ENCODE data around the gene NTMT1.

The NTMT1 gene

DNA sequence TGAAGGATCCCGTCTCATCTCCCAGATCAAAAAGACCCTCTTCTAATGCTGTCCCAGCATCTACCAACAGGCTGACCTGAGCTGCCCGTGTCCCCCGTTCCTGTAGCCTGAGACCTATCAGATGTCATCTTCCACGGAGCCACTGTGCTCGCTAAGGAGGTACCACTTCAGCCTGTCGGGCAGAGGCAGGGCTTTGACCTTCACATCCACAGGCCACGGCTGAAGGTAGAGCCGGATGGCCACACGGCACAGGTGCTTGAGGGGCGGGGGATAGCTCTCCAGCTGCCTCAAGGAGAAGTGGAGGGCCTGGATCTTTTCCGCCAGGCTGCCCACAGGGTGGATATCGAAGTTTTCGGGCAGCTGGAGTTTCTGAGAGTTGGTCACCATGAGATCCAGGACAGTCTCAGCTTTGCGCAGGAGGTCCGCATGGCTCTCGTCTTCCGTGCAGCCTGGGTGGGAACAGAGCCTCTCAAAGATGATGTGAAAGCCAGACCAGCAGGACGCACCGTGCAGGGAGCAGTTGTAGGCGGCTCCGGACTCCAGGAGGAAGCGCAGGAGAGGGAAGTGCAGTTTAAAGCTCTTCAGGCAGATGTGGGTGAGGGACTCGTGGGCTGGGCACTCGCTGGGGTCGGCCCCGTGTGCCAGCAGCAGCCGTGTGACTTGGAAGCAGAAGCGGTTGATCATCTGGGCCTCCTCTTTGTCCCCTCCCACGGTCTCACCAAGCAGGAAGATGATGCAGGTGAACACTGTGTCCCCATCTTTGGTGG, 11.9 kb downstream of the NTMT1 start:
- peak; percentile 38 to 59 (median 43) for DNase-seq

DNA sequence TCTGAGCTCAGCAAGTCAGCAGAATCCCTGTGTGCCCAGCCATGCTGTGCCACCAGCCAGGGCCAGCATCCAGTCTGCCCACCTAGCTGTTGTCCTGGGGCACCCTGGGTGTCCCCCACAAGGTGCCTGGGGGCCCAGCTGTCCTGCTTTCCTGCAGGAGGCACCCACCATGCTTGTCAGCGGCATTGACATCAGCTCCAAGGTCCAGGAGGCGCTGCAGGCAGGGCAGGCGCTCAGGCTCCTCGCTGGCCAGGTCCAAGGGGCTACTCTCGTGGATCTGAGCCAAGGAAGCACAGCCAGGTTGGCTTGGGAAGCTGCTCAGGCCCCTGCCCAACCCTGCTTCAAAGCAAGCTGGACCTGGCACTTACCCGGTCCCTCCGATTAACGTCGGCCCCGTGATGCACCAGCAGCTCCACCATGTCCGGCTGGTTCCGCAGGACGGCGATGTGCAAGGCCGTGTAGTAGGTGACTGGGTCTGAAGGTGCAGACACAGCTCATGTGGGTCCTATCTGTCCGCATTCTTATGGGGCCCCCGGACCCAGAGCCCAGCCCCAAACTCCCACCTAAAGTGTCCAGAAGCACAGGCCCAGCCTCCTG, 13.2 kb downstream of the NTMT1 start:
- no peak for DNase-seq

DNA sequence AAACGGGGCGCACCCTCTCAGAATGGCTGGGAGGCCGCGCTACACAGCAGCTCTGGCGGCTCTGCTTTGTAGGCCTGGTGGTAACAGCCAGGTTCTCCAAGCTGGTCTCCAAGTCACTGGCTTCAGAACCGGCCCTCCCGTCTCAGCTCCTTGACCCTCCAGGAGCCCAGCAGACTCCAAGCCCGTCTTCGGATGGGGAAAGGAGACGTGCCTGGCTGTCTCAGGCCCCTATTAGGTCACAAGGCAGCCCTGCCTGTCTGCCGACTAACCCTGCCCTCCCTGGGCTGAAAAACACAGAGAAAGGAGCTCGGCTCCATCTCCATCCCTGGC, 13.8 kb downstream of the NTMT1 start:
- no peak for DNase-seq

DNA sequence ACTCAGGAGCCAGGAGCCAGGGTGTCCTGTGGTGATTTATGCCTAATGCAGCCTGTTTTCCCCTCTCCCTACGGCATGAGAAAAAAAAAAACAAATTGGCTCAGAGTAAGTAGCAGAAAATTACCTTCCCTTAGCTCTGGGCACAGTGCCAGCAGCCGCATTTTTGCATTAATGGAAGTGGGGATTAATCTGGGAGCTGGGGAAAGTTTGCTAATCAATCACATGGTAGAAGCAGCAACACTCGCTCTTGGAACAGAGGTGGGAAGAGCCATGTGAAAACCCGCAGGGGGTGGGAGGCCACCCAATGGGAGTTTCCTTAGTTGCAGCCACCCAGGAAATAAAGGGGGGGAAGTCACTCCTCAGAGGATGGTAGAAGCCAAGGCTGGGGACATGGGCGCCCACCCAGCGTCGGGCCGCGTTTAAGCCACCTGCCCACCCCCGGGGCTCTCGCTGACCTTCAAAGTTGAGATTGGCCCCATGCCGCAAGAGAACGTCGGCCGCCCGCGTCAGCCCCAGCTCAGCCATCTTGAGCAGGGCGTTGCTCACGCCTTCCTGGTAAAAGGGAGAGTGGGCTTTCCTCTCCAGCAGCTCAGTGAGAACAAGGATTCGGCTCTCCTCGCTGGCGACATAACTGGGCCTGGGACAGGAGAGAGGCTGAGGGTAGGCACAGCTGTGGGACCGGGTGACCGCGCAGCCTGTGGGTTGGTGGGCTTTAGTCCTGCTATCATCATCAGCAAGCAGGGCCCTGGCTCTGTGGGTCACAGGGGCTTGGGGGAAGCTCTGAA, 14.3 kb downstream of the NTMT1 start:
- DNase-seq = peak; percentile 52 to 81 (median 68)

DNA sequence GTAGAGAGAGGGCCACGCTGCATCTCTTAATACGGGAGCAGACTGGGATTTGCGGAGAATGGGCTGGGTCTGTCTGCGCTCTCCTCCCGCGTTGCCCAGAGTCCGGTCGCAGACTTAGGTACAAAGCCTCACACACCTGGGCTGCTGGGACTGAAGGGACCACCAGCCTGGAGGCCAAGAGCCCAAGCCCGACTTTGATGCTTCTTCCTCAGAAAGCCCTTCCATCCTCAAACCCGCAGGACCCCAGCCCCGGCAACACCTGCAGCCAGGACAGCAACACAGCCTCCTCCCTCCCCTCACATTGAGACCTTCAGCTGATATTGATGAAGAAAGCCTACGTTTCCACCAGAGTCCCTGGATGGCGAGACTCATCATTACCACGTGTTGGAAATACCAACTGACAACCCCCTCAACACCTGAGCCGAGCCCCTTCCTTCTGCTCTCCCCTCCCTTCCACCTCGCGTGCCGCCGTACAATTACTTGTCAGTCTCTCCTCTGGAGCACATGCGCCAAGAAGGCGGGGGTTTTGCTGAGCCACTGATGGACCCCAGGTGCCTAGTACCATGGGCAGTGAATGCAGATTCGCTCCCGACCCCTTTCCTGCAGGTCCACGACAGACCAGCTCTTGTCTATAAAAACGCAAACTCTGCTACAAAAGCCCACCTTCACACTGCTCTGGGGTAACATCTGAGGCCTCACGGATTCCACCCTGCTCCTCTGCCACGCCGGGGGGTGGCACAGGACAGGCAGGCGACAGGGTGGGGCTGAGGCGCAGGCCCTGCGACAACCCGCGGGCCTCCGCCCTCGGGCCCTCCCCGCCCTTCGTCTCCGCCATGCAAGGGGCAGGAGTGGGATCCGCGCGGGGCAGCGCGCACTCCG, 15.1 kb downstream of the NTMT1 start:
- no peak for DNase-seq

DNA sequence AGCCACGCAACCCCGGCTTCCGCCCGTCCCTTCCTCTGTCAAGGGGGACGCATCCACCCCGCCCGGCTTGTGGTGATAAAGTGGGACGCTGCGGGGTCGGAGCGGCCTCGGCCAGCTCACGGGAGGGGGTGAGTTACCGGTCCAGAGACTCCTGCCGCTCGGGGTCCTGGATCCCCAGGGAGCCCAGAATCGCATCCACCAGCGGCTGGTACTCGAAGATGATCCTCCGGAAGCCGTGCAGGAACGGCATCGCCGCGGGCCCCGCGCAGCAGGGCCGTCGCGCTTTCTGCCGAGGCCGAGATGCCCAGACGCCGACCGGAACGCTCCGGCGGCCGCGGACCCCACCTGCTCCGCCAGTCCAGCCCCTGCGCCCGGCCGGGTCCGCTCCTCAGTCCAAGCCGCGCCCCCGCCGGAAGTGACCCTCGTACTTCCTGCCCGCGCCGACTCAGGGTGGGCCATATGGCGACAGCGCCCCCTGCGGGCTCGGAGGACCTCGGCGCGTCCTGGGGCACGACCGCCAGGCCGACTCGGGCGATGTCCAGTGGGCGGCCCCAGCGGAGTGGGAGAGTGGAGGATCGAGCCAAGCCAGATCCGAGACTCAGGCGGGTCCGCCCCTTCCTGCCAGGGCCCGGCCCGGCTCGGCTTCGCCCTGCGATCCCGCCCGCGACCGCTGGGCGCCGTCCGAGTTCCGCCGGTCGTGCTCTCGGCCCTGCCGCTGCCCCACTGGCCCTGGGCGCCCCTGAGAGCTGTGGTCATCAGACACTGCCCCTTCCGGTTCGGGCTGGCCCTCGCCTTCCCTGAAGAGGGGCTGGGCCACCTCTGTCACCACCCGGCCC, 16.0 kb downstream of the NTMT1 start, which contains the start of gene ASB6:
Gene ASB6, minus strand, starts transcription at position 402 of the 836 bp plus-strand sequence. Its CDS starts 152 bp downstream, at position 250.
- peak; percentile 99 for DNase-seq

DNA sequence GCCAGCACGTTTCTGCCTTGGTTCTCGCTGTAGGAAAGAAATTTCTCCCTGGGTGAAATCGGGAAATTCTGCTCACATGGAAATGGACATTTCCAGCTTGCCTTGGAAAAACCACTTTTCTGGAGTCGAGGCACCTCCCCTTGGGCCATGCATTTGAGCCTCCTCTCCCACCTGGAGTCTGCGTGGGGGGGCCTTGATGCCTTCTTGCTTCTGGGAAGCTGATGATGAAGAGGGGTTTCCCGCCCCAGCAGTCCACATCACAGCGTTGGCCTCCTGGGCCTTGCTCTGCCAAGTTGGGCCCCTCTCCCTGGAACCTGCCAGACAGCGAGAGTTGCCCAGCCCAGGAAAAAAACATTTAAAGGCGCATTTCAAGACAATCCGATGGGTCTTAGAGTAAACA, 17.7 kb downstream of the NTMT1 start:
- peak in 1 of 3 donors; percentile 22 for DNase-seq

DNA sequence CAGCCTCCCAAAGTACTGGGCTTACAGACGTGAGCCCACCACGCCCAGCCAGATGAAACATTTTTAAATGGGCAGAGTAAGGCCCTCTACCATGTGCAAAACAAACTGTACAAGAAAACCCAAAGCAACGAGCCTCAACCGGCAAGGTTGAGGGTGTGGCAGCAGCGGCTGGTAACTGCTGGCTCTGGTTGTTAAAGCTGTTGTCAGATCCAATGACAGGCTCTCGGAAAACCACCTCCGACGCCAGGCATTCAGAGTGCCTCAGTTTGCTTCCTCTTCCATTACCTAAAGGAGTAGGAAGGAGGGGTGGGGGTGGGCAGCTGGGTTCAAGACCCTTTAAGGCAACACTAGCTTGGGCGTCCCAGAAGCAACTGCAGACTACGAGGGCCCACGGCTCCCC, 18.4 kb downstream of the NTMT1 start:
- DNase-seq = peak in 1 of 3 donors; percentile 15

DNA sequence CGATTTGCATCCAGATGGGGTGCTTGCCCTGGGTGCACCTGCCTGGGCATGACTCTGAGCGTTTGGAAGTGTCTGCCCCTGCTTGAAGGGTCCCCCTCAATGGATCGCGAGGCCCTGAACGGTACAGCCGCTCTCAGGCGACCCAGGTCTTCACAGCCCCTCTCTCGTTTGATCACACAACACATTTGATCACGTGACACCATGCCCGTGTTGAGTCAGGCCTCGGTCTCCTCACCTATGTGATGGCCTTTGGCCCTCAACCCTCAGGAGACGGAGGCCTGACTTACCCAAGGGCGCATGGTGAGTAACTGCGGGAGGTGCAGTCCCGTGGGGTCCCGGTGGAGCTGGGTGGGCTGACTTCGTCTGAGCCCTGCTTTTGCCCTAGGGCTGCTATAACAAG, 18.9 kb downstream of the NTMT1 start:
- no peak for DNase-seq

DNA sequence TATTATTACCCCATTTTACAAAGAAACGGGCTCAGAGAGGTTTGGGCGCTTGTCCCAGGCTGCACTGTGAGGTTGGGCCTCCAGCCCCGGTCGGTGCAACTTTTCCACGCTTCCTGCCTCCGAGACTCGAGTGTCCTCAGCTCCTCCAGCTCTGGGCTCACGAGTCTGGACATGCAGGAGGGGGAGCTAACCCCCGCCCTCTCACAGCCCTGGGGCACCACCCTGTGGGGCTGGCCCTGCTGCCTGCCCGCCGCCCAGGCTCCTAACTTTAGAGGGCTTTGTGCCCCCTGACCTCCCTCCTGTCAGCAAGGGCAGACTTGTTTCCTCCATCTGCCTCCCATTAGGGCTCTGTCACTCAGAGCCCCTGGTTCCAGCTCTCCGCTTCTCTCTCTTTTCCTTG, 20.3 kb downstream of the NTMT1 start:
- DNase-seq = no peak

DNA sequence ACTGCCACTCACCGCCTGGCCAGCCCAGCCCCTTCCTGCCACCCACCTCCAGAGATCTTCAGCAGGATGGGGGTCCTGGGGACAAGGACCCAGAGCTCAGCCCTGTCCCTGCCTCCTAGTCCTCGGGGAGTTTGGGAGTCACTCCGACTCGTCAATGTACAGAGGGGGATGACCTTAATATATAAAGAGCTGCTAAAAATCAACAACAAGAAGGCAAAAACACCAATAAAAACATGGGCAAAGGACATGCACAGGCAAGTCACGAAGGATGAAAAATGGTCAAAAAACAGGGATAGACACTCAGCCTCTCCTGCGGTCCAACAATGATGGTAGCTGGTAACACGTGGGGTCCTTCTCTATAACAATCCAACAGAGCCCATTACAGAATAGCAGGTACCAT, 20.7 kb downstream of the NTMT1 start:
- DNase-seq = no peak

DNA sequence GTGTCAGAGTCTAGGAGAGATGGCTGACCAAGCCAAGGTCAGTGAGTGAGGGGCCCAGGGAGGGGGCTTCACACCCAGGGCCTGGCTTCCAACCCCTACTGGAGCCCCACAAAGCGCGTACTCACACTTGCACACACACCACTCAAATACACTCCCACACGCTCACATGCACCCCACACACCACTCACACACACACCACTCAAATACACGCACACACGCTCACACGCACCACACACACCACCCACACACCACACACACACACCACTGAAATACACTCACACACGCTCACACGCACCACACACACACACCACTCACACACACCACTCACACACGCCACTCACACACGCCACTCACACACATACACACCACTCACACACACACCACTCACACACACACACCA, 21.7 kb downstream of the NTMT1 start:
- DNase-seq = no peak

DNA sequence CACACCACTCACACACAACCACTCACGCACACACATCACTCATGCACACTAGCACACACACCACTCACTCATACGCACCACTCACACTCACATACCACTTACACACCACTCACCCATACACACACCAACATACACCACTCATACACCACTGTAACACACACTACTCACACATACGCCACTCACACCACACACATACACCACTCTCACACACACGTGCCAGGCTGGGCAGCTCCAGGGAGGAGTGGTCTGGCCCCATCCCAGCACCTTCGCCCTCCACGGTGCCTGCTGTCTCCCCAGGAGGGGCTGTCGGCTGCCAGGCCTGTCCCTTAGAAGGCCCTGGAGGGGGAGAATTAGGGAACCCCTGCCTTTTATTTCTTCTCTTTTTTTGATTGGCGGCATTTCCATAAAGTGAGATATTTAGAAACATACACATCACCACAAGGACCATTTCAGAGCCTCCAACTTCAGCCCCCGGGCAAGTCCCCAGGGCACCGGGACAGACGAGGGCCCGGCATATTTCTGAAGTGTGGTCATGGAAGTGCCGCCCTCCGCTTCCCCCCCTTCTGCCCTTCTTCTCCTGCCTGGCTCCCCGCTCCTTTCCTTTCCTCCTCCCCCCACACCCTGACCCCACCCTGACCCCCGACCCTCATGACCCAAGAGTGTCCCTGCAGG, 22.3 kb downstream of the NTMT1 start:
- no peak for DNase-seq

DNA sequence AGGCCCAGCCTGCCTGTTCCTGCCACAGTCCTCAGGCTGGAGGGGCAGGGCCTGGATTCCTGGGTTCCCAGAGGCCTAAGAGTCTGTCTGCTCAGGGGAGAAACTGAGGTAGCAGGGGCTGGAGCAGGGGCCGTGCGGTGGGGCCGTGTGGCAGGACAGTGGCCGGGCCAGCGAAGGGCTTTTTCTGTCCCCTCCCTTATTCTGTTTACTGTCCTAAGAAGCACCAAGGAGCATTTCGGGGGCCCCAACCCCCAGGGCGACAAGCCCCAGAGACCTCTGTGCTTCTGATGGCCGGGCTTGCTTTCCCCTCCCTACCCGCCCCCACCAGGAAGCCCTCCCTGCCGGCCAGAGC, 22.8 kb downstream of the NTMT1 start:
- DNase-seq = no peak

DNA sequence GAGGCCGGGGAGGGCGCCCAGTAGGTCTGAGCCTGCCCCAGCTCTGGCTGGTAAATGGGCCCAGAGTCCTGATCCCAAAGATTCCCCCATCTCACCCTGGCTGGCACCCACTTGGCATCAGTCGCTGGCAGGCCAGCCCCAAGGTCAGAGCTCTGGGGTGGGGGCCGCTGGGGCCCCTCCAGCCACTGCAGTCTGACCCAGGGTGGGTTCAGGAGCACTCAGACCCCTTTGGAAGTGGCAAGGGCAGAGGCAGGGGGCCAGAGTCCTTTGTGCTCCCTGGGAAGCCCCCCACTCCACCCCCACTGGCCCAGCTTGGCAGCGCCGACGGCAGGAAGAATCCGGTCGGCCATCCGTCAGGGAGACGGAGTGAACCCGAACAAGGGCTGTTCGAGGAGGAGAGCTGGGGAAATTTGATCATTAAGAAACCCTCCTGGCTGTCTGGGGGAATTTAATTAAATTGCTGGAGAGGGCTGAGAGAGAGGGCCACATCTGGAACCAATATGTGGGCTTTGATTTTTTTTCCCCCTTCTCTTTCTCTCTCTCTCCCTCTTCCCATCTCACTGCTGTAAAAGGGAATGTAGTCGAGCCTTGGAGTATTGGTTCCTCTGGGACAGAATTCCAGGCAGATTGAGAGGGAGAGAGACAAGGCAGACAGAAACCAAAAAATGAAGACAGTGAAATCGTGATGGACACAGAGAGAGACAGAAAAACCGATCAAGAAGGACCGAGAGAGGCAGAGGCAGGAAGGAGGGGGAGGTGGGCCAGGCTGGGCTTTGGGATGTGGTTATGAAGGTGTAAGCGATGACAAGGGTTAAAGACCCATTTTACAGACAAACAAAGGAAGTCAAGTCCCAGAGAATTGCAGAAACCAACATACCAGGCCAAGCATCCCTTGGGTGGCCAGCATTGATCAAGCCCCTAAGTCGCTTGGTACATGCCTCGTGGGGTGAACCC, 24.0 kb downstream of the NTMT1 start:
- DNase-seq = no peak

DNA sequence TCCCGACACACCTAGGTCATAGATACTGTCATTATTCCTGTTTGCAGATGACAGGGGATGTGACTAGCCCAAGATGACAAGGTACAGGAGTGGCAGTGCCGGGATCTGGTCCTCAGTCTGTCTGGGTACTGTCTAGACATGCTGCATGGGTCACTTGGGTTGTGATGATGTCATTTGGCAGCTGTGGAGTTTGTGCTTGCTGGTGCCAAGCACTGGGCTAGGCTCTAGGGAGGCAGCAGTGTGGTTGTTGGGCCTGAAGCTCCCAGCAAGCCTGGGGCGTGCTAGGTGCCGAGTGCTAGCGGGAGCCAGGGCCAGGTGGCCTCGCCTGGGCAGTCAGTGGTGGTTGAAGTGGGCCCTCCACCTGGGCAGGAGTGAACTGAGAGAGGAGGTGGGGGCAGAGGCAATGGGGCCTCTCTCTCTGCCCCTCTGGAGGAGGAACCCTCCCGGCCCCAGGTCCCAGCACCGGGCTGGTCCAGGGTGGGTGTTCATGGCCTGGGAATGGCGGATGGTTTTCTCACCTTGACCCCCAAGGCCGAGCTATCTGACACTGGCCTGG, 24.8 kb downstream of the NTMT1 start:
- no peak for DNase-seq

DNA sequence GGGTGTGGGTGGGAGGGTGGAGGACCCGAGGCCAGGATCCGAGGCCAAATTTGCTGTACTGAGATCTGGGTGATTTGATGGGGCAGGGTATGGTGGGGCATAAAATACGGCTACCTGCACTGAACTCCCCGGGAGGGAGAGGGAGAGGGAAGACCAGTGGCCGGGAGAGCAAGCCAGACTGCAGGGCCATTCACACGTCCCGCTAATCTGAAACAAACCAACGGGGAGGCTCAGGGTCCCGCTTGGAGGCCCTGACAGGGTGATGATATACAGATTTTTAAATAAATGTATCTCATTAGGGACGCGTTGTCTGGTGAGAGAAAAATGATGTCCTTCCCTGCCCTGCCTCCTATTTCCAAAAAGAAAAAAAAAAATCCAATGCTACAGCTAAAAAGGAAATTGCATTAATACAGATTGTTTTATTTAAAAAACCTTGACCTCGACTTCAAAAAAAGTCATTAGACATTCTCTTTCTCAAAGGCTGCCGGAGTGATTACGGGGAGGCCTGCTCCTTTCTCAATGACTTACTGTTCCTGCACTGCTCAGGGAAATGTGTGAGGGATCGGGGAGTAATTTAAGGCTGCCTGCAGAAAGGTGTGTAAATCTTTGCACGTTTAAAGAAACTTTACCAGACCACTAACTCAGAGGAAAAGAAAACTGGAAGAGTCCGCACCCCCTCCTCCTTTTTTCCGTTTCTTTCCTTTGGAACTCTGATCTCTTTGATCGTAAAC, 28.0 kb downstream of the NTMT1 start:
- DNase-seq = no peak

DNA sequence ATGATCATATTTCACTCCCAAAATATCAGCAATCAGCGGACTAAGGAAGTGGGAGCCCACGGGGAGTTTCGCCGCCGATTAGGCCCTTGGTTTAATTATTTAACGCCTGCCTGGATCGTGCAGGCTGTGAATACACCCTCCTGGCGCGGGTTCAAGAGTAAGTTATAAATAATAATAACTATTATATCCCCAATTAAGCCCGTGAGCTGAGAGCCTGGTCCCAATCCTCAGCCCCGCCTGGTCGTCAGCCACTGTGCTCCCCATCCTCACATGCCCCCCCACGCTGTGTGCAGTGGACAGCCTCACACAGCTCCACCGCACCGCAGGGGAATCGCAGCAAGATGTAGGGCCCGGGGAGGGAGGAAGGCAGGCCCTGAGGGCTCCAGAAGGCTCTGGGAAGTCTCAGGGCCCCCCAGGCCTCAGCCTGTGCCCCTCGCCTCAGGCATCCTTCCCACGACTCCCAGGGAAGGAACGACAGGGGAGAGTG, 28.6 kb downstream of the NTMT1 start:
- no peak for DNase-seq

DNA sequence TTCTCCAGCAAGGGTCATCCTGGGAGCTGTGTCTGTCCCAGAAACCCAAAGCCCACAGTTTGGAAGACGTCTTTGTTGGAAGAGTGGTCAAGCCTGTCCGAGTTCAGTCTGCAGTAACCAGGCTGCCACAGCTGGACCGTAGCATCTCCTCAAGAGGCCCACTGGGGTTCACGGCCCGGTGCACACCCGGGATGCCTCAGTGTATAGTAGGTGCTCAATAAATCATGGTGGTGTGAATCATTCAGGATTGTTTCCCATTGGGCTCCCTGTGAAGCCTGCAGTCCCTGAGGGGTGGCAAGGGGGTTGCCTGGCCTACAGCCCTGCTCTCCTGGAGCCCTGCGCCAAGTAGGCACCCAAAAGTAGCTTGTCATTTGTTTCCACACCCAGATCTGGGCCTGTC, 29.2 kb downstream of the NTMT1 start:
- DNase-seq = no peak
